PFSK-1 (cell line): ENCODE measurements around the gene TMEM175.

Experiments used
- FOXP2 ChIP-seq: optimal IDR thresholded peaks from 2 replicates; pipeline ENCODE3; 2011; ENCODE audit warnings: borderline replicate concordance, control low read depth, inconsistent platforms; ENCODE audit not compliant: insufficient read depth; ENCODE audit errors: extremely low read length, extremely low read depth
- POLR2AphosphoS5 ChIP-seq: IDR thresholded peaks from 2 replicates; pipeline ENCODE4 v1.6.1; 2012; ENCODE audit warnings: low read depth, mild to moderate bottlenecking, control low read depth, low read length, moderate library complexity
- REST ChIP-seq, 2 experiments: IDR thresholded peaks; 2 replicates each; pipeline versions ENCODE4 v1.6.1 to v1.8.0; 2011 to 2012; ENCODE audit warnings: low read depth in 2 of 2, low read length in 2 of 2, control low read depth in 1 of 2, inconsistent platforms in 1 of 2, mild to moderate bottlenecking in 1 of 2, moderate library complexity in 1 of 2; ENCODE audit not compliant: insufficient read depth in 1 of 2
- SIN3A ChIP-seq: IDR thresholded peaks from 2 replicates; pipeline ENCODE4 v1.6.1; 2012; ENCODE audit warnings: mild to moderate bottlenecking, low read length, moderate library complexity, borderline replicate concordance; ENCODE audit not compliant: insufficient read depth
- TAF1 ChIP-seq: IDR thresholded peaks from 2 replicates; pipeline ENCODE4 v1.6.1; 2012; ENCODE audit warnings: low read length, control low read depth, borderline replicate concordance; ENCODE audit not compliant: insufficient read depth

The TMEM175 gene

DNA sequence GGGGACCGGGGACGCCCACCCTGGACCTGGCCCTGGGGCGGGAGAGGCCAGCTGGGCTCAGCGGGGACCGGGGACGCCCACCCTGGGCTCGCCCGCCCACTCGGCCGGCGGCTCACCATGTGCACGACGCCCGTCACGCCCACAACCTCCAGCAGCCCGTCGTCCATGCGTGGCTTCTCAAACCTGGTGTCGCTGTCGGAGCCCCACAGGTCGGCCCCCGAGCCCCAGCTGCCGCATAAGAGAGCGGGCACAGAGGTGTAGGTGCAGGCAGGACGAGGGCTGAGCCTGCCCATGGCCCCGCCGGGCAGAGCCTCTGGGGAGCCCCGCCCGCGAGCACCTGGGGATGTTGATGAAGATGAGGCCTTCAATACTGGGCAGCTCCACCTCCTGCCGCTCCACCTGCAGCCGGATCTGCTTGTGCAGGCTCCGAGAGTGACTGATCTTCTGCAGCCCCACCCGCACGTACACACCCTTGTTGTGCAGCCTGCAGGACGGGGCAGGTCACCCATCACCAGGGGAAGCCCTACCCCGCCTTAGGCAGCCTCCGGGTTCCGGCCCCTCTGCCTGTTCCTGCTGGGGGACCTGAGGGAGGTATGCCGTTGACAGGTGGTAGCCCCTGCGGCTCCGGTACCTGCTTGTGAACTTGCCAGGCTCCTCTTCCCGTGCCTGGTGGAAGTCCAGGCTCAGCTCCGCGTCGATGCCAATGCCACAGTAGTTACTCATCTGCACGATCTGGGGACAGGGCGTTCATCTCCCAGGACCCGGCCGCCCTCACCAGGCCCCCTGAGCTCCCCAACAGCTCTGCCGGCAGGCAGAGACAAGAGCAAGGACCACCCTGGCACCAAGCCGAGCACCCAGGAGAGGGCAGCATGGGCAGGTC is 29.3 kb downstream of the TMEM175 start:
- no peak for TF ChIP-seq FOXP2
- TF ChIP-seq POLR2AphosphoS5: no peak
- TF ChIP-seq REST (IDR thresholded peaks at IDR 0.05; ENCODE audit: insufficient read depth in 1 of 2, low read depth in 2 of 2, low read length in 2 of 2): no peak
- TF ChIP-seq TAF1: no peak

GRCh38 chr4:962231-963208 is 30.3 kb downstream of the TMEM175 start:
- TF ChIP-seq TAF1 (no peak), REST (IDR thresholded peaks at IDR 0.05; ENCODE audit: insufficient read depth in 1 of 2, low read depth in 2 of 2, low read length in 2 of 2) (no peak), FOXP2 (no peak), SIN3A (no peak), POLR2AphosphoS5 (no peak)

GRCh38 chr4:963276-964225 is 31.3 kb downstream of the TMEM175 start:
- TF ChIP-seq TAF1 (no peak), REST (IDR thresholded peaks at IDR 0.05; ENCODE audit: insufficient read depth in 1 of 2, low read depth in 2 of 2, low read length in 2 of 2) (no peak), FOXP2 (no peak), POLR2AphosphoS5 (no peak), SIN3A (no peak)

DNA sequence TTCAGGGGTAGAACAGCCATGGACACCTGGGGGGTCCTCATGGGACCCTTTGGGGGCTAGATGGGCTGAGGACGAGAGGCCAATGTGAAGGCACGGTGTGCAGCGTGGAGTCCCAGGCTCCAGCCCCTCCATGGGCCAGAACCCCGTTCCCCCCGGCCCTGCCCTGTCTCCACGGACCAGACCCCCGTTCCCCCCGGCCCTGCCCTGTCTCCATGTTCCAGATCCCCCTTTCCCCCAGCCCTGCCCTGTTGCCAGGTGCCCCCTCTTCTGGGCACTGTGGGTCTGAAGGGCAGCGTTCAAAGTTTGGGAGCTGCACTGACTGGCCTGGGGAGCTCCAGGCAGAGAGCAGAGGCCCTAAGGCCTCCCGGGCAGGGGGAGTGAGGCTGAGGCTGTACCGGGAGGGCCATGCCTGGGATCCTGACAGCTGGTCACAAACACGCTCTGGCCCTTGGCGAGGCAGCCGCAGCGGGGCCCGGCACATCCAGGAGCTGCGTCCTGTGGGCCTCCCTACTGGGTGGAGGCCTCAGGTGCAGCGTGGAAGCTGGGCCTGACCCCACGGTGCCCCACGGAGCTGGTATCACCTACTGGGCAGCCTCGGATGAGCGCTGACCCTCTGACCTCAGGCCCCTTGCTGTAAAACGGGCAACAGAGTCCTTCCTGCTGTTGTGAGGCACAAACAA is 32.2 kb downstream of the TMEM175 start:
- TF ChIP-seq REST (IDR thresholded peaks at IDR 0.05; ENCODE audit: insufficient read depth in 1 of 2, low read depth in 2 of 2, low read length in 2 of 2) (no peak), POLR2AphosphoS5 (no peak), FOXP2 (no peak), TAF1 (no peak), SIN3A (no peak)
